Ovary (tissue), 3 donors: ENCODE measurements around the gene XXYLT1.

ENCODE experiments used
- CTCF ChIP-seq, 3 donors: fragments of 450-650 bp in 2 of 3; fragments of 200-600 bp in 1 of 3; IDR thresholded peaks; one replicate each; pipeline versions ENCODE4 v1.5.1 to v1.8.0; 2016 to 2022; ENCODE audit warnings: antibody characterized with exemption in 3 of 3, mild to moderate bottlenecking in 1 of 3
- EP300 ChIP-seq: sonication (generic); formaldehyde crosslinking; IDR thresholded peaks from one replicate; pipeline ENCODE4 v1.6.1; 2017; ENCODE audit warnings: antibody characterized with exemption
- POLR2A ChIP-seq: fragments of 450-650 bp; IDR thresholded peaks from one replicate; pipeline ENCODE4 v1.6.1; 2017; ENCODE audit warnings: antibody characterized with exemption, mild to moderate bottlenecking, moderate library complexity
- donor health status: DM: no; HTN: no; CAD: no.

- TF ChIP-seq POLR2A (no peak), CTCF (IDR thresholded peaks at IDR 0.05) (no peak), EP300 (no peak)
These were observed 12.4 kb downstream of the XXYLT1 start for GRCh38 chr3:195258449-195259153.
